D721Med (cell line): ENCODE results near the gene CLN6.

Source experiments
- DNase-seq: peaks from one replicate; pipeline ENCODE4 v3.0.0; 2011; ENCODE audit warnings: low spot score; ENCODE audit not compliant: insufficient read length
- FAIRE-seq: peaks from 2 replicates; lab custom pipeline; 2011; peaks lifted over from hg19 to GRCh38; lab: Jason Lieb, UNC
- CTCF ChIP-seq: IDR thresholded peaks from 2 replicates; pipeline ENCODE4 v1.5.1; 2012; ENCODE audit warnings: mild to moderate bottlenecking, control low read depth; ENCODE audit not compliant: insufficient read depth; ENCODE audit errors: missing control alignments

CLN6 gene

DNA sequence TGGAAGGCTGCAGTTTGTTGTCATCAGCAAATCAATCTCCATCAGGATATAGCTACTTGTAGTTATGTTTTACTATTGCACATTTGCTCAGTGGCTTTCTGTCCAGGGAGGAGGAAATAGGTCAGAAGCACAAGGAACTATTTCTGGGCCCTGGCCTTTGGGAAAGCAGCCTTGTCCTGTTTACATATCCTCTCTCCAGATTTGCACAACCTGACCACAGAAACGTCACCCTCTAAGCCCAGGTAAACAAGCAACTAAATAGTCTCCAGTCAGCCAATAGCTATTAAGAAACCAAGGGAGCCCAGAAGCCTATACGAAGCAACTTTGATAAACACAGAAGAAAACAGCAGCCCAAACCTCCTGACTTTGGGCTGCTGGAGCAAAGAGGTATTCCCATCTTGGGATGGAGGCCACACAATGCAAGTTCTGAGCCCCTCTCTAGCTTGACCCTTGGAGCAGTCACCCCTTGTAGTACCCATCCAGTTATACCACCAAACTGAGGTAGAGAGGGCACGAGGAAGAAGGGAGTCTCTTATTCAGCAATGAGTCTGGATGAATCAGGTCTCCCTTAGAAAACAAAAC, 45.7 kb upstream of the CLN6 start:
- TF ChIP-seq CTCF: no peak
- FAIRE-seq: no peak
- DNase-seq: no peak

- FAIRE-seq (no peak), DNase-seq (no peak)
- TF ChIP-seq CTCF: no peak
Observed at GRCh38 chr15:68274201-68274848, 44.8 kb upstream of the CLN6 start.

GRCh38 chr15:68272721-68273271, 43.3 kb upstream of the CLN6 start:
- TF ChIP-seq CTCF: no peak
- FAIRE-seq (no peak), DNase-seq (no peak)

DNA sequence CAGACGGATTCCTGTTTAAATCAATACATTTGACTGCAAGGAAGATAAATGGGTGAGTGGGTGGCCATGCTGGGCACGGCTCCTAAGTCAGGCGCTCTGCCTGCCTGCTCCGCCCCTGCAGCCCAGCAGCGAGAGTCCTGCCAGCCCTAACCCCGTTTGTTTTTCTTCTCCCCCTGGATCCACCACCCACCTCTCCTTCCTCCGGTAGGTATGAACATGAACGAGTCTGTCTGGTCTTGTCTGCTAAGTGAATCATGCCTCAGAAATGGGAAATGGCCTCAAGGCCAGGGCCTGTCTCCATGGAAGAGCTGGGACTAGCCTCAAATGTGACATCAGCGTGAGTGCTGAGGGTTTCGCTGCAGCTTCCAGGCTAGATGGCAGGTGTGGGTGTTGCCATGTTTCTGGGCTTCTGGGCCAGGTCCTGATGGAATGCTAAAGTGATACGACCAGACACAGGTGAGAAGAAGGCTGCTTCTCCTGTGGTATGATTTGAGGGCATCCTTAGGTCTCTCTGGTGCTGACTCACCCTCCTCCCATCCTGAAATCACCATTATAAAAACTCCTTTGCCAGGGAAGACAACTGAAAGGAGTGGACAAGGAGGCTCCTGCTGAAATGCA, 42.4 kb upstream of the CLN6 start:
- FAIRE-seq (no peak), DNase-seq (no peak)
- no peak for TF ChIP-seq CTCF

DNA sequence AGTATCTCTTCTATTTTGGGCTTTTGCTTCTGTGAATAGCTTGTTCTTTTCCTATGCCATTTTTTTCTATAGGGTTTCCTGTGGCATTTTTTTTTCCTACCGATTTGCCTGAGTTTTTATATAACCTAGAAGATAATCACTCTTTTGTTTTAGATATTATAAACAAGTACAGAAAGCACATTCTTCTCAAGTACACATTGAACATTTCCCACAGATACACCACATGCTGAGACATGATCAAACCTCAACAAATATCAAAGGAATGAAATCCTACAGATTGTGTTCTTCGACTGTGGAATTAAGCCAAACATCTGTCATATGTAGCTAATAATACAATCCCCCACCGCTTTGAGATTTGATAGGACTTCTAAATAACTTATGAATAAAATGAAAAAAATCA, 38.9 kb upstream of the CLN6 start:
- no peak for TF ChIP-seq CTCF
- no peak for FAIRE-seq
- DNase-seq: no peak

DNA sequence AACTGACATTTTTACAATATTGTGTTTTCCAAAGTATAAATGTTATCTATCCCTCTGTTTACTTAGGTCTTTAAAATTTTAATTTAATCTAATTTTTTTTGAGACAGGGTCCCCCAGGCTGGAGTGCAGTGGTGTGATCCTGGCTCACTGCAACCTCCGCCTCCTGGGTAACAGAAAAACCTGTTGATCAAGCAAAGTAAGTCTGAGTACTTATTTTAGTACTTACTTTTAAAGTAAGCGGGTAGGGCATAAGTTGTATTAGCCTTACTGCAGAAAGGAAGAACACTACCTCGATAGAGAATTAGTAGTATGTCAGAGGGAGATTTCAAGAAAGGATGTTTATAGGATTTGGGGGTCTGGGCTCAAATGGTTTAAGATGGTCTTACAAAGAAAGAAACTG, 36.1 kb upstream of the CLN6 start:
- FAIRE-seq (no peak), DNase-seq (no peak)
- no peak for TF ChIP-seq CTCF

DNA sequence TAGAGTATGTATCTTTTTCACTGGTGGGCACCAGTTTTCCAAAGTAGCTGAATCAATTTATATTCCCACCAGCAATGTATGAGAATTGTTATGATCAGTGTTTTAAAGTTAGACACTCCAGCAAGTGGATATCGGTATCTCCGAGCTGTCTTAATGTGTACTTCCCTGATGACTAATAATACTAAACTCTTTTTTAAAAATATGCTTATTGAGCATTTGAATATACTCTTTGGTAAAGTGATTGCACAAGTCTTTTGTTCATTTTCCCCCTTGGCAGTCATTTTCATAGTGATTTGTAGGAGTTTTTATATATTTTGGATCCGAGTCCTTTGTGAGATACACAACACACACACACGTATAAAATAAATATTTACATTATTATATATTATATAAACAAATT, 35.6 kb upstream of the CLN6 start:
- TF ChIP-seq CTCF: no peak
- no peak for DNase-seq
- no peak for FAIRE-seq
